Stimulated activated CD4-positive, alpha-beta T cell treated with anti-CD3 and anti-CD28 coated beads, Interleukin-1b, Interleukin-23, amount 100 ng/mL, for 1 hour (primary cell): ENCODE results near the gene RREB1.

Source experiments
- DNase-seq, 2 donors: peaks; one replicate each; pipeline ENCODE4 v3.0.0-alpha.2; 2020; ENCODE audit warnings: low read depth in 2 of 2

RREB1 gene

DNA sequence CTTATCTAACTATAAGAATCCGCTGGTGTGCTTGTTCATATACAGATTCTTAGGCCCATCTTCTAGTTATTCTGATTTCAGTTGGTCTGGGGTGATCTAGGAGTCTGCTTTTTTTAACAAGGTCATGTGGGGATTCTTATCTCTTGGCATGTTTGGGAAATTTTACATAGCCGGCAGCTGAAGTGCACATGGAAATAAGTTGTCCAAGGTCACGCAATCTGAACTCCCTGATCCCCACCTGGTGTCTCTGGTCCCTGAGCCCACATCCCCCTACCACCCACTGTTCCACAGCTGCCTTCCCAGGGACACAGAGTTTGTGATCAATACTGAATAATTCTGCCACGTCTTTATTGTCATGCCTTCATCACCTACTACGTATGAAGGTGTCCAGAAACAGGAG, 114.4 kb downstream of the RREB1 start:
- no peak for DNase-seq

GRCh38 chr6:7224731-7225130, 117.0 kb downstream of the RREB1 start:
- no peak for DNase-seq

- no peak for DNase-seq
These were observed 121.1 kb downstream of the RREB1 start for GRCh38 chr6:7228662-7229375.

DNA sequence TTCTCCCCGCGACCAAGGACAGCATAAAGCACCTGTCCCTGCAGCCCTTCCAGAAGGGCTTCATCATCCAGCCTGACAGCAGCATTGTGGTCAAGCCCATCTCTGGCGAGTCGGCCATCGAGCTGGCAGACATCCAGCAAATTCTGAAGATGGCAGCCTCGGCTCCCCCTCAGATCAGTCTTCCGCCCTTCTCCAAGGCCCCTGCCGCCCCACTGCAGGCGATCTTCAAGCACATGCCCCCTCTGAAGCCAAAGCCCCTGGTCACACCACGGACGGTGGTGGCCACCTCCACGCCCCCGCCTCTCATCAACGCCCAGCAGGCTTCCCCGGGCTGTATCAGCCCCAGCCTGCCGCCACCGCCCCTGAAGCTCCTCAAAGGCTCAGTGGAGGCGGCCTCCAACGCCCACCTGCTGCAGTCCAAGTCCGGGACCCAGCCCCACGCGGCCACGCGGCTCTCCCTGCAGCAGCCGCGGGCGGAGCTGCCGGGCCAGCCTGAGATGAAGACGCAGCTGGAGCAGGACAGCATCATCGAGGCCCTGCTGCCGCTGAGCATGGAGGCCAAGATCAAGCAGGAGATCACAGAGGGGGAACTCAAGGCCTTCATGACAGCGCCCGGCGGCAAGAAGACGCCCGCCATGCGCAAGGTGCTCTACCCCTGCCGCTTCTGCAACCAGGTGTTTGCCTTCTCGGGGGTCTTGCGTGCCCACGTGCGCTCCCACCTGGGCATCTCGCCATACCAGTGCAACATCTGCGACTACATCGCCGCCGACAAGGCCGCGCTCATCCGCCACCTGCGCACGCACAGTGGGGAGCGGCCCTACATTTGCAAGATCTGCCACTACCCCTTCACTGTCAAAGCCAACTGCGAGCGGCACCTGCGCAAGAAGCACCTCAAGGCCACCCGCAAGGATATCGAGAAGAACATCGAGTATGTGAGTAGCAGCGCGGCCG, 121.9 kb downstream of the RREB1 start:
- DNase-seq, result no peak

- no peak for DNase-seq
These were observed 122.5 kb downstream of the RREB1 start for GRCh38 chr6:7230327-7230691.

GRCh38 chr6:7230956-7231713, 123.4 kb downstream of the RREB1 start:
- DNase-seq, result no peak

DNA sequence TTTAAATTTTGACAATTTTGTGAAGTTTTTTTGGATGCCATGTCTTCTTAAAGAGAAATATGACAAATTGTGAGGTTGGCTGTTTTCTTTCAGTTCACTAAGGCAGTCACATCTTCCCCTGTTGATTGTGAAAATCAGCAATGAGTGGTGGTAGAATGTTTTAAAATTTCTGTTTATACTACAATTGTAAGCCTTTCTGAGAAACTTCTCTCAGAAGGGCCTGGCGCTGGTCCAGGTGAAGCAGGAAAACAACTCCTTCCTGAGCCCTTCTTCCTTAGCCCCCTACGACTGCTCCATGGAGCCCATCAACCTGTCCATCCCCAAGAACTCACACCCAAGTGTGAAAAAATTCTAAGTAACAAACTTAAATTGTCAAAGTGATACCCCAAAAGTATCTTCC, 124.6 kb downstream of the RREB1 start:
- DNase-seq, result no peak

DNA sequence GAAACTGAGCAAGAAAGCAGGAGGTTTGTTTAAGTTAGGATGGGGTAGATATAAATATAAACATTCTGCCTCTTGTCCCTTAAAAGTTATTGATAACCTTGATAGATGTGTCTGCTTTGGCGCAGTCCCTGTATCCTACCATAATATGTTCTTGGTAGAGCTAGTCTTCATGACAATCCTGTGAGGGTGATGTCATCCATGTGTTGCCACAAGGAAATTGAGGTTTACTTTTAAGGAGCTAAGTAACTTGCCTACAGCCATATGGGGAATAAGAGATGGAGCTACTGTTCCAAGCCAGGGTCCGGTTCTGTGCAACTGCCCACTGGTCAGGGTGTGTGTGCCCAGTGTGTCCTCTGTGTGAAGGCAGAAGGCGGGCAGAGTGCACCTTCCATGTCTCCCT, 126.8 kb downstream of the RREB1 start:
- no peak for DNase-seq

DNA sequence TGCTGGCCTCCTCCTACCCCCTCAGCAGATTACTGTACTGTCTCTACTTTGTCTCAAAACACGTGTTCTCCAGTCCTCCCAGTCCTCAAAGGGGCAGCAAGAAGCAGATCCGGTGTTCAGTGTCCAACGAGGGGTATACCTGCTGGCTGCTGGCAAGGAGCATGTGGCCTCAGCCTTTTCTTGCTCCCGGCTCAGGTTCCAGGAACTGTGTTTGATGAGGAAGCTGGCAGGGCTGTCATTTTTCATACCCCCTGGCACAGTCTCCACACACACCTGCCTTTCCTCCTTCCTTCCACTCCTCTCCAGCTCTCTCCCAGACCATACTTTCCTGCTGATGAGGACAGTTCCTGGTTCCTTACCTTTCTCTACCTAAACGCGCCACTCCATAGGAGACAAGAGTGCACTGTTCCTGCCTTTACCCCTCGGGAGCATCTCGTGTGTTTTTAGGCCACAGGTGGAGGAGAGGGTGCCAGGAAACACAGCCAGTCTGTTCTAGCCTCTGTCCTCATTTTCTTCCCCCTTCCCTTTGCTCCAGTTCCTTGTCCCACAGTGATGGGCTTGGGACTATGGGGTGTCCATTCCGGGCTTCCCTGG, 128.0 kb downstream of the RREB1 start:
- no peak for DNase-seq

DNA sequence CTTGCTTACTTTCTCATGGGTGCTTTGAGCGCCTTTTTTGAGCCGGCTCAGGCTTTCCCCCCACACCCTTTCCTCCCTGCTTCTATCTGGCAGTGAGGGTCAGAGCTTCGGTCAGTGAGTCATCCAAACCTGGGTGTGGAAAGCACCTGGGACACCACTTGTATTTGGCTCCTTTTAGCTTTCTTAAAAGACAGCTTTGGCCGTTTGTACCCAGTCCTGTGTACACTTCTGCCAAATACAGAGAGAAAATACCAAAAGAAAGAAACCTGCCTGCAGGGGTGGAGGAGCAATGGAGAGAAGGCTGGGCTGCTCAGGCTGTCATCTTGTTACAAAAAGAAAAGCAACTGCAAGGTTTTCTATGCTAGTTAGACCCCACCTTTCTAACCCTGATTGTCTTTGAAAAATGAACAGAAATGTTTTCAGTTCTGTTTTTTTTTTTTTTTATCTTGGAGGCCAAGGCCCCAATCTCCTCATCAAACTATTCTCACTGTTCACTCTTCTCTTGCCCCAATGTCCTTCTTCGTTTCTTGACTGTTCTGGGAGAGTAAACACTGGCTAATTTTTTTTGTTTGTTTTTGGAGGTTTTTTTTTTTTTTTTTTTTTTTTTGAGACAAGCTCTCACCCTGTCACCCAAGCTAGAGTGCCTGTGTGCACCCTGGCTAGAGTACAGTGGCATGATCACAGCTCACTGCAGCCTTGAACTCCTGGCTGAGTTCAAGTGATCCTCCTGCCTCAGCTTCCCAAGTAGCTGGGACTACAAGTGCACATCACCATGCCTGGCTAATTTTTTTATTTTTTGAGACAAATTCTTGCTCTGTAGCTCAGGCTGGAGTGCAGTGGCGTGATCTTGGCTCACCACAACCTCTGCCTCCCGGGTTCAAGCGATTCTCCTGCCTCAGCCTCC, 128.8 kb downstream of the RREB1 start:
- DNase-seq, result no peak

DNA sequence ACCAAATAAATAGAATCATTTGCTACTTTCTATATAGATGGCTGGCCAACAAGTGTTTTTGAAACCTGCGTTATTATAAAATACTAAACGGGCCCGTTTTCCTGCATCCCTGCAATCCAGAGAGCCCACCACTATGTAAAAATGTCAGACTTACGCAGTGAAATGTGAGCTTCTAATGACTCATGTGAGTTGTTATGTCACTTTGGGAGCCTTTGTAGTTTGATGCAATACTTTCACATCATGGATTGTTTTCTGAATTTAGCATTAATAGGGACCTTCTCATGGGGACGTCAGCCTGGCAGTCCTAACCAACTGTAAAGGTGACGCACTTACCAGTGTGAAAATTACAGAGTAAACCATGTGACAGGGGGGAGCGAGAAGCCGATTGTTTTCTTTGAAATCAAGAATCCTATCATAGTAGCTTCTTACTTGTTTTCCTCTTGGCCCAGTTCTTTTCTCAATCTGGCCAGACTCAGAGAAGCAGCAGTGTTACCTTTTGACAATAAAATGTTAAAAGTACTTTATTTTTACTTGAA, 130.0 kb downstream of the RREB1 start:
- DNase-seq, result no peak

- DNase-seq, result no peak
These were observed 130.8 kb downstream of the RREB1 start for GRCh38 chr6:7238526-7238899.

GRCh38 chr6:7238900-7239589, 131.3 kb downstream of the RREB1 start:
- peak in 1 of 2 donors; percentile 57 for DNase-seq

GRCh38 chr6:7239590-7239948, 131.8 kb downstream of the RREB1 start:
- DNase-seq, result no peak

DNA sequence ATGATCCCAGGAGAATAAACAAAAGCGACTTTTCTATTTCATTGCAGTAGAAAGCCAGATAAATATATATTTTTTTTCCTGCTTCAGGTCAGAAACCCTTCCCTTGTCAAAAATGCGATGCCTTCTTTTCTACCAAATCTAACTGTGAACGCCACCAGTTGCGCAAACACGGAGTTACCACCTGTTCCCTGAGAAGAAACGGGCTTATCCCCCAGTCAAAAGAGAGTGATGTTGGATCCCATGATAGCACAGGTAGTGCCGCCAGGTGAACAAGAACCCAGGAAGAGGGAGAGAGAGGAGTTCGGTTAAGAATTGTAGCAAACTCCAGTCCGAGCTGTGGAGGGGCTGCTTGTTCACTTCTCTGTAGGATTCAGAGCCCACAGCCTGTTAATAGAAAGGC, 132.6 kb downstream of the RREB1 start:
- DNase-seq, result no peak

DNA sequence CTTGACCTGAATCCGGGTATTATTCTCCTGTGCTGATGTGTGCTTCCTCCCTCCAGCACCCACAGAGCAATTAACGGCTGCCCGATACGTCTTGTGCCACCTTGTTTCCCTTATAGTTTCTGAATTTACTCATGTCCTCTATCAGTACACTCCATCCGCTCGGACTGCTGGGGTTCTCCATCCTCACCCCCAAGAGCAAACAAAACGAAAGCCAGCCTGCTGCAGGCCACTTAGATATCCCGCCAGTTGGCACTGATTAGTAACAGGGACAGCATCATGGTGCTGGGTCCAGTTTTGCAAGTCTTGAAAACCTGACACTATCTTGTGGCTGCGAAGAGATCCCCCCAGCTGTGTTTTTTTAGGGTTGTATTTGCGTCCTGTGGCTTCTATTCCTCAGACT, 133.4 kb downstream of the RREB1 start:
- DNase-seq, result no peak

DNA sequence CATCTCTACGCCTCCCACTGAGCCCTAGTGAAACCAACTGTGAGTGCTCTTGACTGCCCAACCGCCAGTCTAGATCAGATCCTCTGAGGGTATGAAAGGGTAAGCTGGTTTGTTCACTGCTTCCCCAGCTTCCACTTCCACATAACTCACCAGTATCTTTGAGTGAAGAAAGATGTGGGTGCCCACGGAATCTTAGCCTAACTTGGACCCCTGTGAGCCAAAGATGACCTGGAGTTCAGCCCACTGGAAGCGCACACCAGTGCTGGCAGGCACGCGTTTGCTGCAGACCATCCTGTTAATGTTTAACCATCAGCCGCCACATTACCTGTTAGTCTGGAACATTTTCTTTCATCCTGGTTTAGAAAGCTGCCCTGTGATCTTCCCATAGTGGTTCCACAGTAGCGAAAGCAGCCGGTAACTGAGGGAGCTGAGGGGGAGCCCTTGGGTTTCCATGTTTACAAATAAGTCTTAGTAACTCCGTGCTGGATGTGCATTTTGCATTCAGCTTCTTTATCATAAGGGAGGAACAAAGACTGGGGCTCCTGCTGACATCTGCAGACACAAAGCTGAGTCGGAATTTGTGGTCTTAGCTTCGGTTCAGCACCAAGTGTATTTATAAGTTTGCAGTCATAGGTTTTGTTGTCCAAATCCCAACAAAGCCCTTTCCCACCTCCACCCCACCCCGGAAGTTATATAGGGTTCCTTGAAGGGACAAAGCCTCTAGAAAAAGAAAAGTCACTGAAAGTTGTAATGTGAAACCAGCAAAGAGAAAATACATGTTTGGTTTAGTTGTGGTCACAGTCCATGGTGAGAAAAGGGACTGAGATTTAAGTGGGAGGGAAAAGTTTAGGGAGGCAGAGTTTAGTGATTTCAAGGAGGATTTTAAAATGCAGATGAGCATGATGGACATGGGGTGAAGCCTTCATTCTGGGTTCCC, 134.2 kb downstream of the RREB1 start:
- DNase-seq, result no peak

DNA sequence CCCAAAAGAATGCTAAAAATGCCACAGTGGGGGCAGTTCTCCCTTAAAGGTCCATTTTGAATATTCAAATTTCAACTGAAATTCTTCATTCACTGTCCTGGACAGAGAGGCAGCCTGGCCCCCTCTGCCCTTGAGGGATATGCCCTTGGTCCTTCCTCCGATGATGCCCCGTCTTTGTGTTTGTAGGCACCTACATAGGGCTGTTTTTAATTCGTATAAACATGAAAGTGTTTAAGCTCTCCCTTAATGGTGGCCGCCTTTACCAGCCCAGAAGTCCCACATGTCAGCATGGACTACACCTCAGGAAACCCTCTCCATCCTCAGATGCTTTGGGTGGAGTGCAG, 135.0 kb downstream of the RREB1 start:
- DNase-seq, result no peak
